ENCODE data around the gene B4GAT1.
"Not testable (repeated sequence)": the region's sequence is repeated elsewhere in the genome, so short reads cannot be mapped to it uniquely, and the experiment has no call there.

The B4GAT1 gene

GRCh38 chr11:66322732-66323427 lies 24.5 kb downstream of the B4GAT1 start:
- DNase-seq (ENCODE audit: low spot score): no peak

- DNase-seq (ENCODE audit: low spot score): no peak
These were observed 25.8 kb downstream of the B4GAT1 start for GRCh38 chr11:66321606-66322005.

GRCh38 chr11:66320748-66321147 lies 26.7 kb downstream of the B4GAT1 start:
- not testable (repeated sequence) for DNase-seq (ENCODE audit: low spot score)

- DNase-seq (ENCODE audit: low spot score): not testable (repeated sequence)
These were observed 27.1 kb downstream of the B4GAT1 start for GRCh38 chr11:66320289-66320688.

- DNase-seq (ENCODE audit: low spot score): no peak
These were observed 28.8 kb downstream of the B4GAT1 start for GRCh38 chr11:66318600-66318970.

- DNase-seq (ENCODE audit: low spot score): peak; percentile 68
These were observed 29.5 kb downstream of the B4GAT1 start for GRCh38 chr11:66317723-66318599.

GRCh38 chr11:66317322-66317722 lies 30.1 kb downstream of the B4GAT1 start:
- DNase-seq (ENCODE audit: low spot score): peak; percentile 33

GRCh38 chr11:66316849-66317251 lies 30.6 kb downstream of the B4GAT1 start, which contains the start of gene CD248:
Gene CD248, minus strand, starts transcription at chr11:66317044. Its CDS starts 17 bp downstream, at chr11:66317027.
- no peak for DNase-seq (ENCODE audit: low spot score)

GRCh38 chr11:66315921-66316811 lies 31.3 kb downstream of the B4GAT1 start:
- DNase-seq (ENCODE audit: low spot score): no peak

- no peak for DNase-seq (ENCODE audit: low spot score)
These were observed 31.9 kb downstream of the B4GAT1 start for GRCh38 chr11:66315498-66315885.

GRCh38 chr11:66314561-66315497 lies 32.6 kb downstream of the B4GAT1 start:
- DNase-seq (ENCODE audit: low spot score): no peak

GRCh38 chr11:66314186-66314501 lies 33.3 kb downstream of the B4GAT1 start:
- no peak for DNase-seq (ENCODE audit: low spot score)

GRCh38 chr11:66313321-66314185 lies 33.9 kb downstream of the B4GAT1 start:
- no peak for DNase-seq (ENCODE audit: low spot score)

- peak; percentile 98 for DNase-seq (ENCODE audit: low spot score)
These were observed 34.7 kb downstream of the B4GAT1 start for GRCh38 chr11:66312549-66313320.

GRCh38 chr11:66311965-66312548 lies 35.4 kb downstream of the B4GAT1 start:
- peak; percentile 99 for DNase-seq (ENCODE audit: low spot score)

GRCh38 chr11:66311470-66311964 lies 35.9 kb downstream of the B4GAT1 start:
- no peak for DNase-seq (ENCODE audit: low spot score)

- DNase-seq (ENCODE audit: low spot score): not testable (repeated sequence)
These were observed 36.5 kb downstream of the B4GAT1 start for GRCh38 chr11:66310803-66311440.

GRCh38 chr11:66310324-66310723 lies 37.1 kb downstream of the B4GAT1 start:
- no peak for DNase-seq (ENCODE audit: low spot score)
